Mucosa of descending colon (tissue), 3 donors: Measurements from ENCODE around the gene RPS25. TPM values are rescaled to one million over a fixed set of nuclear protein-coding genes. Genes with fewer than 3 reads are reported as not detected.

Source experiments
- ATAC-seq: fragments of 200-7000 bp; cut with Tn5 transposase; one replicate; pipeline ENCODE4 v1.9.1; 2020; ENCODE audit warnings: mild to moderate bottlenecking, moderate library complexity
- DNase-seq, 3 donors: peaks; one replicate each; pipeline ENCODE4 v3.0.0-alpha.2; 2020
- H3K36me3 ChIP-seq: fragments of 200-600 bp; one replicate; pipeline ENCODE4 v1.8.0; 2021; ENCODE audit warnings: low read depth, mild to moderate bottlenecking
- H3K4me1 ChIP-seq: fragments of 200-600 bp; one replicate; pipeline ENCODE4 v1.8.0; 2021; ENCODE audit warnings: low read depth, mild to moderate bottlenecking
- H3K4me3 ChIP-seq: fragments of 200-600 bp; one replicate; pipeline ENCODE4 v1.8.0; 2021; ENCODE audit warnings: mild to moderate bottlenecking
- H3K9me3 ChIP-seq: fragments of 200-600 bp; one replicate; pipeline ENCODE4 v1.8.0; 2021; ENCODE audit warnings: mild to moderate bottlenecking
- intact Hi-C, 2 donors: fragments of 100-400 bp; cut with DNase I in 1 of 2; cut with micrococcal nuclease in 1 of 2; formaldehyde crosslinking; loops; one replicate each; pipeline versions ENCODE4 v1.11.0 to v1.11.1; 2022; cut with DNase I, micrococcal nuclease
- total RNA-seq, 3 donors: library from RNA; stranded (reverse); fragmentation: NEBNext Ultra II Directional in 2 of 3; extraction: Animal tissue kit (Norgen Biotek cat#: 25700) in 2 of 3; gene quantifications; one replicate each; pipeline versions ENCODE4 v1.2.1 to v1.2.4, GENCODE V29; 2021 to 2023
- TF ChIP-seq, protein P1 (sequence below): fragments of 200-600 bp; IDR thresholded peaks from one replicate; pipeline ENCODE4 v1.8.0; 2022; ENCODE audit warnings: antibody characterized with exemption, mild to moderate bottlenecking
- donor health status: DM: no; HTN: no; CAD: no; lungs with moderate emphysema.
- donor health status: DM: no; HTN: no; CAD: no.
- donor health status: DM: no; HTN: yes; CAD: no.

Gene RPS25
- total RNA-seq, 3 donors from 2014 or later: 721 to 887 (median 781) TPM

DNA sequence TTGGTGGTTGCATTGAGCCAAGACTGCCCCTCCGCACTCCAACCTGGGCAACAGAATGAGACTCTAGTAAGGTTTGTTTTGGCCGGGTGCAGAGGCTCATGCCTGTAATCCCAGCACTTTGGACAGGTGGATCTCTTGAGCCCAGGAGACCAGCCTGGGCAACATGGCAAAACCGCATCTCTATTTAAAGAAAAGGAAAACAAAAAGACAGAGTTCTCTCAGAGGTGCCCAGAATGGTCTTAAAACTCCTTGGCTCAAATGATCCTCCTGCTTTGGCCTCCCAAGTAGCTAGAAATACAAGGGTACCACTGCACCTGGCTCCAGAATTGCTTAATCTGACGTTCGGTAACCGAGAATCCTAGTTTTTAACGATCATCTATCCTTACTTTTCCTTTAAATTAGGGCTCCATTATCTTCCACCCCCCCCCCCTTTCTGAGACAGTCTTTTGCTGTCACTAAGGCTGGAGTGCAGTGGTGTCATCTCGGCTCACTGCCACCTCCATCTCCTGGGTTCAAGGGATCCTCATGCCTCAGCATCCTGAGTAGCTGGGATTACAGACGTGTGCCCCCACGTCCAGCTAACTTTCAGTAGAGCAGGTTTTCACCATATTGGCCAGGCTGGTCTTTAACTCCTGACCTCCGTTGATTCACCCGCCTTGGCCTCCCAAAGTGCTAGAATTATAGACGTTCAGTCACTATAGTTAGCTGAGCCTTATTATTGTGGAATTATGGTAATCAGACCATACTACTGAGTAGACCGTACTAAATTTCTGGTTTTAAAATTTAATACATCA is 1.7 kb downstream of the RPS25 start:
- H3K36me3 ChIP-seq: no peaks in the 10 kb centered on the region
- peaks cover 28% of the 10 kb centered on the region for H3K4me1 ChIP-seq
- H3K9me3 ChIP-seq: no peaks in the 10 kb centered on the region
- H3K4me3 ChIP-seq: no peak overlapping the region
- DNase-seq: no peak
- intact Hi-C loops: no loop called here
- TF ChIP-seq, protein P1, sequence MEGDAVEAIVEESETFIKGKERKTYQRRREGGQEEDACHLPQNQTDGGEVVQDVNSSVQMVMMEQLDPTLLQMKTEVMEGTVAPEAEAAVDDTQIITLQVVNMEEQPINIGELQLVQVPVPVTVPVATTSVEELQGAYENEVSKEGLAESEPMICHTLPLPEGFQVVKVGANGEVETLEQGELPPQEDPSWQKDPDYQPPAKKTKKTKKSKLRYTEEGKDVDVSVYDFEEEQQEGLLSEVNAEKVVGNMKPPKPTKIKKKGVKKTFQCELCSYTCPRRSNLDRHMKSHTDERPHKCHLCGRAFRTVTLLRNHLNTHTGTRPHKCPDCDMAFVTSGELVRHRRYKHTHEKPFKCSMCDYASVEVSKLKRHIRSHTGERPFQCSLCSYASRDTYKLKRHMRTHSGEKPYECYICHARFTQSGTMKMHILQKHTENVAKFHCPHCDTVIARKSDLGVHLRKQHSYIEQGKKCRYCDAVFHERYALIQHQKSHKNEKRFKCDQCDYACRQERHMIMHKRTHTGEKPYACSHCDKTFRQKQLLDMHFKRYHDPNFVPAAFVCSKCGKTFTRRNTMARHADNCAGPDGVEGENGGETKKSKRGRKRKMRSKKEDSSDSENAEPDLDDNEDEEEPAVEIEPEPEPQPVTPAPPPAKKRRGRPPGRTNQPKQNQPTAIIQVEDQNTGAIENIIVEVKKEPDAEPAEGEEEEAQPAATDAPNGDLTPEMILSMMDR: no peak
- ATAC-seq: no peak

DNA sequence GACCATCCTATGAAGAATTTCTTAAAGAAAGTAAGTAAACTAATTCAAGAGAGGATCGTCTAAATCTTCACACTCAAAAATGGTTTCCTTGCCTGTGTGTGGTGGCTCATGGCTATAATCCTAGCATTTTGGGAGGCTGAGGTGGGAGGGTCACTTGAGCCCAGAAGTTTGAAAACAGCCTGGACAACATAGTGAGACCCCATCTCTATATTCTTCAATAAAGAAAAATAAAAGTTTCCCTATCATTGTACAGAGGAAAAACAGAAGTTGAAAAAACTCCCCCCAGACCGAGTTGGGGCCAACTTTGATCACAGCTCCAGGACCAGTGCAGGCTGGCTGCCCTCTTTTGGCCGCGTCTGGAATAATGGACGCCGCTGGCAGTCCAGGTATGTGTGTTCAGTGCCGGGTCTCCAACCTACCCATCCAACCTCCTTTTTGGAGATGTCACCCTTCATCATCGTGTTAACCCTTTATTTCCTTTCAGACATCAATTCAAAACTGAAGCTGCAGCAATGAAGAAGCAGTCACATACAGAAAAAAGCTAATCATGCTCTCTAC is 3.0 kb downstream of the RPS25 start:
- H3K4me3 ChIP-seq: no peak overlapping the region

DNA sequence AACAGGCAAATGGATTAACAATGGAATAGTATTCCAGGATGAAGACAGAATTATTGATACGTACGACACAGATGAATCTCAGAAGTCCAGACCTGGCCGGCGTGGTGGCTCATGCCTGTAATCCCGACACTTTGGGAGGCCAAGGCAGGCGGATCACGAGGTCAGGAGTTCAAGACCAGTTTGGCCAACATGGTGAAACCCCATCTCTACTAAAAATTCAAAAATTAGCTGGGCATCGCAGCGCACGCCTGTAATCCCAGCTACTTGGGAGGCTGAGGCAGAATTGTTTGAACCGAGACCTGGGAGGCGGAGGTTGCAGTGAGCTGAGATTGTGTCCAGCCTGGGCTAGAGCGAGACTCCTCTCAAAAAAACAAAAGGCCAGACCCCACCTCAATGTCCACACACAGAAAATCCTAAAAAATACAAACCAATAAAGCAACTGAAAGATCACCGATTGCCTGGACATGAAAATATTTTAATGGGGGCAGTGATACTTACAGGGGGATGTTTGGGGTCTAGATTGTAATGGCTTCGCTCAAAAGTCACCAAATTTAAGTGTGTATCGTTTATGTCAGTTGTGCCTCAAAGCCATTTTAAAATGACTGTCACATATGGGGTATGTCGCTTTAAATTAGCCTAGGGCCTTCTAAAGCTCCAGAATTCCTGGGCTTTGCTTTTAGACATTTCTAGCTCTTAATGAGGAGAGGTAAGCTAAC is 3.8 kb downstream of the RPS25 start:
- H3K4me3 ChIP-seq: no peak overlapping the region
- H3K4me1 ChIP-seq: peaks cover 10% of the 10 kb centered on the region
- H3K36me3 ChIP-seq: no peaks in the 10 kb centered on the region
- intact Hi-C loops: no loop called here
- DNase-seq (no peak), ATAC-seq (no peak)
- TF ChIP-seq, protein P1: no peak
- no peaks in the 10 kb centered on the region for H3K9me3 ChIP-seq

More for the DNA sequence above, 3.0 kb downstream of the RPS25 start:
- TF ChIP-seq, protein P1: no peak
- intact Hi-C loops: no loop called here
- H3K36me3 ChIP-seq: no peaks in the 10 kb centered on the region
- peaks cover 18% of the 10 kb centered on the region for H3K4me1 ChIP-seq
- H3K9me3 ChIP-seq: no peaks in the 10 kb centered on the region
- DNase-seq (no peak), ATAC-seq (no peak)

DNA sequence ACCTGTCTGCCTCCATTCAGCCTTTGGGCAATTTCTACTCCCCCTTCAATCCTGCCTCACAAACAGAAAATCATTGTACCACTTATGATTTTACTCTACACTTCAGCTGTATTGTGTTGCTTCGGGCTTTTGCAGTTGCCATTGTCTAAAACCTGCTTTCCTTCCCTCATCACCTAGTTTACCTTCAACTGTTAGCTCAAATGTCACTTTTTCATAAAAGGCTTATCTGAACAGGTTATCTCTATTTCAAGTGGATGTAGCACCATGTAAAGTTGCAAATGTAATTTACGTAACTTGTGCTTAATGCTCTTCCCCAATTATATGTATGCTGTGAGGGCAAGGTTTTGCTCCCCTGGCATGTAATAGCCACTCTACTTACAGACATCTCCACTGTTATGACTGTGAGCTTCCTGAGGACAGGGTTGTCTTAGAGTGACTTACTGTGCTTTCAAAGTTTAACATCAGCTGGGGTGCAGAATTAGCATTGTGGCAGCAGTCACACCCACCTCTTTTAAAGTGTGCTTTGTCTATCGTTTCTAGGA is 5.4 kb downstream of the RPS25 start:
- no peak for DNase-seq
- Histone ChIP-seq H3K4me3 (no peak overlapping the region), H3K36me3 (no peaks in the 10 kb centered on the region), H3K9me3 (no peaks in the 10 kb centered on the region), H3K4me1 (peaks cover 9% of the 10 kb centered on the region)
- ATAC-seq: no peak
- intact Hi-C loops: no loop called here
- TF ChIP-seq, protein P1: no peak

DNA sequence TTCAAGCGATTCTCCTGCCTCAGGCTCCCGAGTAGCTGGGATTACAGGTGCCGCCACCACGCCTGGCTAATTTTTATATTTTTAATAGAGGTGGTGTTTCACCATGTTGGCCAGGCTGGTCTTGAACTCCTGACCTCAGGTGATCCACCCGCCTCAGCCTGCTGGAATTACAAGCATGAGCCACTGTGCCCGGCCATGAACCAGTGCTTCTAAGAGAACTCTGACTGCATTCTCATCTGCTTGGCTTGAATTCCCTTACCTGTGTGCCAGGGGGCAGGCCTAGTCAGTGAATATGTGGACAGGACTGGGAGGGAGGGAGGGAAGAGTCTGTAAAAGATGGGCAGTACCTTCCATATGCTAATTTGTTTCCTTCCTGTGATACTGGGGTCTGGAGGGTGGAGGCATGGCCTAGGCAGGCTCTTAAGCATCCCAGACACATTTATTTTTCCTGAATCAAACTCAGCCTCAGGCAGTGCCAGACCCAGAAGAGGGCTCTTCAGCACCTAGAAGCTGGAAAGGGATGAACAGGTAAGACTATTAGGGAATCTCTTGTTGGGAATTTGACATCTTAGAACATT is 6.6 kb downstream of the RPS25 start:
- no peak for DNase-seq
- Histone ChIP-seq H3K4me3 (no peak overlapping the region), H3K4me1 (peaks cover 2% of the 10 kb centered on the region), H3K9me3 (no peaks in the 10 kb centered on the region), H3K36me3 (no peaks in the 10 kb centered on the region)
- TF ChIP-seq, protein P1: no peak
- intact Hi-C loops: no loop called here
- ATAC-seq: peak; percentile 21
